Measurements from ENCODE around the gene TNPO2.

DNA sequence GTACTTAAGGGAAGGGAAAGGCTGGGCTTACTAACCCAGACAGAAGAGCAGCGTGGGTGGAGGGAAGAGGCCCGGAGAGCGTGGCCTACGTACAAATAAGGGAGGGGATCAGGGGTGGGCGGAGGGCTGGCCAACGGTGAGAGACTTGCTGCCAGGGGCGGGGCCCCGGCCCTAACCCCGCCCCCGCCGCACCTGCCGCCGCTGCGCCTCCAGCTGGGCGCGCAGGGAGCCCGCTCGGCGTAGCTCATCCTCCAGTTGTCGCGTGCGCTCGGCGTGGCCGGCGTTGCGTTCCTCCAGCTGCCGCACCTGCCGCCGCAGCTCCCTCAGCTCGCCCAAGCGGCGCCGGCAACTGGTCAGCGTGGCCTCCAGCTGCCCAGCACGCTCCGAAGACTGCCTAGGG, 46.0 kb upstream of the TNPO2 start:
- TF ChIP-seq REST (IDR thresholded peaks at IDR 0.05; ENCODE audit: insufficient replicate concordance, low read depth) (no peak), POLR2AphosphoS5 (IDR thresholded peaks at IDR 0.05; ENCODE audit: low read depth) (no peak)
- TF ChIP-seq, protein P1, sequence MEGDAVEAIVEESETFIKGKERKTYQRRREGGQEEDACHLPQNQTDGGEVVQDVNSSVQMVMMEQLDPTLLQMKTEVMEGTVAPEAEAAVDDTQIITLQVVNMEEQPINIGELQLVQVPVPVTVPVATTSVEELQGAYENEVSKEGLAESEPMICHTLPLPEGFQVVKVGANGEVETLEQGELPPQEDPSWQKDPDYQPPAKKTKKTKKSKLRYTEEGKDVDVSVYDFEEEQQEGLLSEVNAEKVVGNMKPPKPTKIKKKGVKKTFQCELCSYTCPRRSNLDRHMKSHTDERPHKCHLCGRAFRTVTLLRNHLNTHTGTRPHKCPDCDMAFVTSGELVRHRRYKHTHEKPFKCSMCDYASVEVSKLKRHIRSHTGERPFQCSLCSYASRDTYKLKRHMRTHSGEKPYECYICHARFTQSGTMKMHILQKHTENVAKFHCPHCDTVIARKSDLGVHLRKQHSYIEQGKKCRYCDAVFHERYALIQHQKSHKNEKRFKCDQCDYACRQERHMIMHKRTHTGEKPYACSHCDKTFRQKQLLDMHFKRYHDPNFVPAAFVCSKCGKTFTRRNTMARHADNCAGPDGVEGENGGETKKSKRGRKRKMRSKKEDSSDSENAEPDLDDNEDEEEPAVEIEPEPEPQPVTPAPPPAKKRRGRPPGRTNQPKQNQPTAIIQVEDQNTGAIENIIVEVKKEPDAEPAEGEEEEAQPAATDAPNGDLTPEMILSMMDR (IDR thresholded peaks at IDR 0.05; ENCODE audit: insufficient read depth, low read length) = no peak
